OCI-LY3 (cell line): ENCODE measurements around the gene MEIS3.

ENCODE experiments used
- H2AFZ ChIP-seq: fragments of 200-600, 300-600 bp; shearing (Covaris generic); 2 replicates; pipeline ENCODE4 v1.6.0; 2014; ENCODE audit warnings: antibody characterized with exemption, low read depth, low read length
- H3K27ac ChIP-seq: fragments of 200-600, 300-600 bp; sonication (generic); 2 replicates; pipeline ENCODE4 v1.5.1; 2014; ENCODE audit warnings: mild to moderate bottlenecking, low read length, moderate library complexity, mixed read lengths
- H3K27me3 ChIP-seq: fragments of 200-600, 300-600 bp; sonication (generic); 2 replicates; pipeline ENCODE4 v1.6.1; 2014; ENCODE audit warnings: low read depth, low read length, mixed read lengths
- H3K36me3 ChIP-seq: fragments of 200-600, 300-600 bp; sonication (generic); replicated peaks from 2 replicates; pipeline ENCODE3; 2014; ENCODE audit warnings: low read depth, low read length, mixed read lengths
- H3K4me1 ChIP-seq: fragments of 300-600, 200-600 bp; sonication (generic); 2 replicates; pipeline ENCODE4 v1.6.1; 2014; ENCODE audit warnings: low read length, mixed read lengths
- H3K4me2 ChIP-seq: fragments of 200-600, 300-600 bp; sonication (generic); 2 replicates; pipeline ENCODE4 v1.6.1; 2014; ENCODE audit warnings: low read length, mixed read lengths
- H3K4me3 ChIP-seq: fragments of 300-600, 200-600 bp; sonication (generic); 2 replicates; pipeline ENCODE4 v1.5.1; 2014; ENCODE audit warnings: antibody characterized with exemption, mild to moderate bottlenecking, low read length, moderate library complexity
- H3K79me2 ChIP-seq: fragments of 300-600, 200-600 bp; shearing (Covaris generic); 2 replicates; pipeline ENCODE4 v1.6.1; 2014; ENCODE audit warnings: mild to moderate bottlenecking, low read length, mixed read lengths
- H3K9ac ChIP-seq: fragments of 300-600, 200-600 bp; shearing (Covaris generic); 2 replicates; pipeline ENCODE4 v1.6.0; 2014; ENCODE audit warnings: mild to moderate bottlenecking, low read length, moderate library complexity
- H3K9me3 ChIP-seq: fragments of 200-600, 300-600 bp; shearing (Covaris generic); 2 replicates; pipeline ENCODE4 v1.6.1; 2014; ENCODE audit warnings: low read length, mixed read lengths; ENCODE audit not compliant: insufficient read depth
- H4K20me1 ChIP-seq: fragments of 200-600, 300-600 bp; sonication (generic); 2 replicates; pipeline ENCODE4 v1.6.1; 2016; ENCODE audit warnings: low read length, mixed read lengths; ENCODE audit not compliant: insufficient read depth
- EZH2phosphoT487 ChIP-seq: fragments of 200-600 bp; shearing (Covaris generic); IDR thresholded peaks from 2 replicates; pipeline ENCODE4 v1.6.1; 2018; ENCODE audit warnings: antibody characterized with exemption, mixed run types, low read depth
- TF ChIP-seq, protein P1 (sequence below): fragments of 200-600, 300-600 bp; sonication (generic); IDR thresholded peaks from 2 replicates; pipeline ENCODE4 v1.5.1; 2014; ENCODE audit warnings: antibody characterized with exemption, low read length, low read depth

MEIS3 gene

DNA sequence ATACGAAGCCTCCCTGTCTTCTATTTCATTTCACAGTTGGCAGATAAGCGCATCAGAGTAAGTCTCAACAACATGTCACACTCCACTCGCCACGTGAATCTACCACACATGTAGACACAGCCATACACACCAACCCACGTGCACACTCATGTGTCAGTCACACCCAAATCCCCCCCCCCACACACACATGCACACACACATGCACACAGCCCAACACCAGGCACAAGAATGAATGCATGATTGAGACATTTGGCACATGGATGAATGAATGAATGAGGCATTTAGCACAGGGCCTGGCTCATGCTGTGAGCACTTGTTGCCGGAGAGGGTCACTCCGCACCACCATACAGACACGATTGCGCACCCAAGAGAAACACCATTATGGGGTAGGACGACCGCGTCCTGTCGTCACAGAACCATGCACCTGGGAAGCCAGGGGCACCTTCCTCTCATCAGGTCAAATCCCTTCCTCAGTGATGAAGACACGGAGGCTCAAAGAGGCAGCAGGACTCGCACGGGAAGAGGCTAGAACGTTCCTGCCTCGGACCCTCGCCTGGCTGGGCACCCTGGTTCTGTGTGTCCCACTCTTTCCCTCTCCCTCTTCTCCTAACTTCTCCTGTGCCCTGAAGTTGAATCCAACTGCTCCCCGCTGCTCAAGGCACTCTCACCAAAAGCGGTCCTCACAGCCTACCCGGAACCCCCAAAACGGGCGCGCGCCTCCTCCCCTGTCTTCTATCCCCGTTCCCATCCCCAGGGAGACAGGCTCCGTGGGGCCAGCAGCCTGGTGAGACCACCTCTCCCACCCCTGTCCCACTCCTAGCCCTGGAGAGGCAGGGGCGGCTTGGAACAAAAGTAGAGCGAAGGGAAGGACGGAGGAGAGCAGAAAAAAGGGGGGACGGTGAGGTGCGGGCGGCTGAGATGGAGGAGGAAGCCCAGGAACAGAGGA is 1.3 kb downstream of the MEIS3 start:
- Histone ChIP-seq H3K4me2 (peak overlapping the region; percentile 59), H3K27me3 (peaks cover 62% of the 10 kb centered on the region), H2AFZ (no peak overlapping the region), H4K20me1 (0 out of 2 replicates have a peak, but pooled peaks cover 4% of the 10 kb centered on the region), H3K9ac (no peak overlapping the region), H3K36me3 (no peaks in the 10 kb centered on the region), H3K4me3 (peak overlapping the region; percentile 74), H3K27ac (no peak overlapping the region), H3K4me1 (no peaks in the 10 kb centered on the region), H3K79me2 (no peaks in the 10 kb centered on the region), H3K9me3 (no peaks in the 10 kb centered on the region)
- TF ChIP-seq, protein P1, sequence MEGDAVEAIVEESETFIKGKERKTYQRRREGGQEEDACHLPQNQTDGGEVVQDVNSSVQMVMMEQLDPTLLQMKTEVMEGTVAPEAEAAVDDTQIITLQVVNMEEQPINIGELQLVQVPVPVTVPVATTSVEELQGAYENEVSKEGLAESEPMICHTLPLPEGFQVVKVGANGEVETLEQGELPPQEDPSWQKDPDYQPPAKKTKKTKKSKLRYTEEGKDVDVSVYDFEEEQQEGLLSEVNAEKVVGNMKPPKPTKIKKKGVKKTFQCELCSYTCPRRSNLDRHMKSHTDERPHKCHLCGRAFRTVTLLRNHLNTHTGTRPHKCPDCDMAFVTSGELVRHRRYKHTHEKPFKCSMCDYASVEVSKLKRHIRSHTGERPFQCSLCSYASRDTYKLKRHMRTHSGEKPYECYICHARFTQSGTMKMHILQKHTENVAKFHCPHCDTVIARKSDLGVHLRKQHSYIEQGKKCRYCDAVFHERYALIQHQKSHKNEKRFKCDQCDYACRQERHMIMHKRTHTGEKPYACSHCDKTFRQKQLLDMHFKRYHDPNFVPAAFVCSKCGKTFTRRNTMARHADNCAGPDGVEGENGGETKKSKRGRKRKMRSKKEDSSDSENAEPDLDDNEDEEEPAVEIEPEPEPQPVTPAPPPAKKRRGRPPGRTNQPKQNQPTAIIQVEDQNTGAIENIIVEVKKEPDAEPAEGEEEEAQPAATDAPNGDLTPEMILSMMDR: no peak
- TF ChIP-seq EZH2phosphoT487: peak; percentile 53; the same call in 1 of the 2 replicates

DNA sequence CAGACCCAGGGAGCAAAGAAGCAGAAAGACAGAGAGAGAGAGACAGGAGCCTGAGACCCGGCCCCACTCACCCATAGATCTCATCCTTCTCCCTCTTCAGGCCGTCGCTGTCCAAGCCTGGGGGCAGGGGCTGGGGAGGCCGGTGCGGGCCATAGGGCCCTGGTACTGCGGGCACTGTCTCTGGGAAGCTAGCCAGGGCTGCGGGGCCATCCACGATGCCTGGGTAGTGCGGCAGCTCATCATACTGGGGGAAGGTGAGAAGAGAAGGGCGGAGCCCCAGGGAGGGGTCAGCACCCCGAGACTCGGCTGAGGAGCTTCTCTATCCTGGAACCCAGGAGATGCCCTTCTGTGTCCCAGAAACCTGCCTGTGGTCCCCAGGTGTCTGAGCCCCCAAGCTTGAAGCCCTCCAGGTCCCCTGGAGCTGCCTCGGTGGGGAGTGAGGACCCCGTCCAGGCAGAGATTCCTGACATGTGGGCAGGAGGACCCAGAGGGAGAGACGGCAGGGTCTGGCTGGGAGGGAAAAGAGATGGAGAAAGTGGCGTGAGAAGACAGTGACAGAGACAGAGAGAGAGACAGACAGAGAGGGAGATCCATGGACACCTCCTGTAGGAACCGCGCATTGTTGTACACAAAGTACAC is 2.1 kb downstream of the MEIS3 start:
- H3K4me2 ChIP-seq: no peak overlapping the region
- H3K27ac ChIP-seq: no peak overlapping the region
- H3K4me1 ChIP-seq: no peaks in the 10 kb centered on the region
- TF ChIP-seq, protein P1: no peak
- TF ChIP-seq EZH2phosphoT487: no peak
- no peaks in the 10 kb centered on the region for H3K79me2 ChIP-seq
- H4K20me1 ChIP-seq: 0 out of 2 replicates have a peak, but pooled peaks cover 4% of the 10 kb centered on the region
- no peak overlapping the region for H2AFZ ChIP-seq
- no peak overlapping the region for H3K9ac ChIP-seq
- H3K36me3 ChIP-seq: no peaks in the 10 kb centered on the region
- no peak overlapping the region for H3K4me3 ChIP-seq
- no peaks in the 10 kb centered on the region for H3K9me3 ChIP-seq
- peaks cover 54% of the 10 kb centered on the region for H3K27me3 ChIP-seq

DNA sequence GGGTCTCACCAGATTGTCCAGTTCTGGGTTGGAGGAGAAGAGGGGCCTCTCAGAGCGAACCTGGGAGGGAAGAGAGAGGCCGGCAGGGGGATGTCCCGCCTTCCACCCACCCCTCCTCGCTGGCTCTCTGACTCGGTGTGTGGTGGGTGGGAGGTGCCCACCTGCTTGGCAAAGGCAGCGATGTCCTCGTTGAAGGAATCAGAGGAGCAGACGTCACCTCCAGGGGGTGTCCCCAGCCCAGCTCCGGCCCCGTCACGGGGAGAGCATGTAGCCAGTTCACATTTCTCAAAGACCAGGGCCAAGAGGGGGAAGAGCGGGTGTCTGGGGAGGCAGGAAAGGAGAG is 2.7 kb downstream of the MEIS3 start:
- Histone ChIP-seq H4K20me1 (0 out of 2 replicates have a peak, but pooled peaks cover 4% of the 10 kb centered on the region), H3K9me3 (no peaks in the 10 kb centered on the region), H3K4me1 (no peaks in the 10 kb centered on the region), H3K27me3 (peaks cover 52% of the 10 kb centered on the region), H3K9ac (no peak overlapping the region), H3K36me3 (no peaks in the 10 kb centered on the region), H3K27ac (no peak overlapping the region), H3K4me3 (no peak overlapping the region), H3K79me2 (no peaks in the 10 kb centered on the region), H2AFZ (no peak overlapping the region), H3K4me2 (no peak overlapping the region)
- TF ChIP-seq, protein P1: no peak
- TF ChIP-seq EZH2phosphoT487: no peak

DNA sequence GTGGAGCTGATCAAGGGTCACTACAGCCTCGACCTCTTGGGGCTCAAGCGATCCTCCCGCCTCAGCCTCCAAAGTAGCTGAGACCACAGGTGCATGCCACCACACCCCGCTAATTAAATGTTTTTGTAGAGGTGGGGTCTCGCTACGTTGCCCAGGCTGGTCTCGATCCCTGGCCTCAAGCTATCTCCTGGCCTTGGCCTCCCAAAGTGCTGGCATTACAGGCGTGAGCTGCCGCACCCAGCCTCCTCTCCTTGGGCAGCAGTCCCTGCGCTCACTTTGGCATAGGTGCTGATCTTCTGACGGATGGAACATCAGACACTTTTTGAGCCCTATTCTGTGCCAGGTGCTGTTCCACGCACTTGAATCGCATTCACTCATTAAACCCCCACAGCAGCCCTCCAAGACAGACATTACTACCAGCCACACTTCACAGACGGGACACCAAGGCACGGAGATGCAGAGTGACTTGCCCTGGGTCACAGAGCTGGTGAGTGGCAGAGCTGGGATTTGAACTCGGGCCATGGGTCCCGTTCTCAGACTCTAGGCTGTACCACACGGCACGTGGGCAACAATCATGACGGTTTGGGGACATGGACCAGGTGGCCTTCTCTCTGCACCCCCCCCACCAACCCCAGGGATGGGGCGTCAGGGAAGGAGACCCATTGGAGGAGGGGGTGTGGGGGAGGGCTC is 3.2 kb downstream of the MEIS3 start:
- Histone ChIP-seq H4K20me1 (0 out of 2 replicates have a peak, but pooled peaks cover 4% of the 10 kb centered on the region), H3K27me3 (peaks cover 48% of the 10 kb centered on the region), H3K27ac (no peak overlapping the region), H3K4me1 (no peaks in the 10 kb centered on the region), H2AFZ (no peak overlapping the region), H3K9me3 (no peaks in the 10 kb centered on the region), H3K79me2 (no peaks in the 10 kb centered on the region), H3K36me3 (no peaks in the 10 kb centered on the region), H3K4me2 (no peak overlapping the region), H3K4me3 (no peak overlapping the region), H3K9ac (no peak overlapping the region)
- no peak for TF ChIP-seq EZH2phosphoT487
- TF ChIP-seq, protein P1: no peak
